IMR-90 (cell line): Measurements from ENCODE around the gene CACNA1G. TPM values are rescaled to one million over a fixed set of nuclear protein-coding genes. Genes with fewer than 3 reads are reported as not detected.
A peak's percentile ranks its signal among the peaks of the same experiment; 100 is the strongest.

Experiments used
- ATAC-seq: fragments of 200-7000 bp; cut with Tn5 transposase; 2 replicates; pipeline ENCODE4 v1.9.1; 2020; ENCODE audit warnings: low read depth, mild to moderate bottlenecking, moderate library complexity
- BruUV-seq: library from RNA; stranded (reverse); fragments of 400-500 nt; replicated peaks from 2 replicates; lab custom pipeline; 2021; lab: Mats Ljungman, UMichigan
- CTCF ChIA-PET: fragments of 300-600 bp; formaldehyde crosslinking; extraction: SDS; loops from one replicate; lab custom pipeline; 2021; ENCODE audit warnings: antibody characterized with exemption; lab: Yijun Ruan, JAX
- POLR2A ChIA-PET: fragments of 300-600 bp; sonication (Branson Sonifier 250); formaldehyde crosslinking; loops from one replicate; lab custom pipeline; 2022; ENCODE audit warnings: antibody characterized with exemption; ENCODE audit not compliant: unreplicated experiment; lab: Charles Lee
- DNase-seq: peaks from one replicate; pipeline ENCODE4 v3.0.0; 2013
- H2AFZ ChIP-seq: replicated peaks from 2 replicates; pipeline ENCODE3; 2013; ENCODE audit warnings: low read length, mild to moderate bottlenecking; ENCODE audit not compliant: poor library complexity
- H2AK5ac ChIP-seq: 2 replicates; pipeline ENCODE4 v1.6.1; 2013; ENCODE audit warnings: low read depth, low read length, inconsistent platforms
- H2AK9ac ChIP-seq: replicated peaks from 2 replicates; pipeline ENCODE3; 2013; ENCODE audit warnings: mild to moderate bottlenecking, low read depth, low read length, moderate library complexity; ENCODE audit not compliant: poor library complexity
- H2BK120ac ChIP-seq: 2 replicates; pipeline ENCODE4 v1.6.1; 2013; ENCODE audit warnings: low read depth, low read length, inconsistent platforms
- H2BK15ac ChIP-seq: 3 replicates; pipeline ENCODE4 v1.6.1; 2013; ENCODE audit warnings: low read depth, low read length, inconsistent platforms
- H2BK20ac ChIP-seq: 2 replicates; pipeline ENCODE4 v1.6.1; 2013; ENCODE audit warnings: low read depth, mild to moderate bottlenecking, inconsistent platforms, low read length, moderate library complexity
- H2BK5ac ChIP-seq: 2 replicates; pipeline ENCODE4 v1.6.1; 2013; ENCODE audit warnings: mild to moderate bottlenecking, low read depth, low read length, inconsistent platforms; ENCODE audit not compliant: poor library complexity, severe bottlenecking
- H3K14ac ChIP-seq: replicated peaks from 2 replicates; pipeline ENCODE4 v1.6.1; 2013; ENCODE audit warnings: low read depth, low read length, inconsistent platforms
- H3K18ac ChIP-seq: 2 replicates; pipeline ENCODE4 v1.6.1; 2013; ENCODE audit warnings: low read depth, low read length, control low read depth
- H3K23ac ChIP-seq: 2 replicates; pipeline ENCODE4 v1.6.1; 2013; ENCODE audit warnings: low read depth, low read length, inconsistent platforms
- H3K27ac ChIP-seq: 2 replicates; pipeline ENCODE4 v1.5.1; 2013; ENCODE audit warnings: mild to moderate bottlenecking, control low read depth, low read length; ENCODE audit not compliant: insufficient read depth
- H3K27me3 ChIP-seq: 2 replicates; pipeline ENCODE4 v1.6.1; 2013; ENCODE audit warnings: low read length; ENCODE audit not compliant: control insufficient read depth, insufficient read depth
- H3K36me3 ChIP-seq: 2 replicates; pipeline ENCODE4 v1.6.1; 2013; ENCODE audit warnings: low read length, mixed read lengths; ENCODE audit not compliant: control insufficient read depth, insufficient read depth
- H3K4ac ChIP-seq: 2 replicates; pipeline ENCODE4 v1.6.1; 2013; ENCODE audit warnings: low read depth, low read length, inconsistent platforms
- H3K4me1 ChIP-seq: 2 replicates; pipeline ENCODE4 v1.6.1; 2013; ENCODE audit warnings: low read length, mixed read lengths; ENCODE audit not compliant: control insufficient read depth, insufficient read depth
- H3K4me2 ChIP-seq: 2 replicates; pipeline ENCODE4 v1.6.1; 2013; ENCODE audit warnings: low read depth, mild to moderate bottlenecking, control low read depth, low read length, moderate library complexity
- H3K4me3 ChIP-seq: 2 replicates; pipeline ENCODE4 v1.5.1; 2013; ENCODE audit warnings: low read depth, mild to moderate bottlenecking, control low read depth, low read length, moderate library complexity; ENCODE audit not compliant: insufficient read depth
- H3K56ac ChIP-seq: 2 replicates; pipeline ENCODE4 v1.6.1; 2013; ENCODE audit warnings: low read length, inconsistent platforms; ENCODE audit not compliant: insufficient read depth; ENCODE audit errors: extremely low read depth
- H3K79me1 ChIP-seq, 2 experiments: 2 replicates each; pipeline ENCODE4 v1.6.1; 2013; ENCODE audit warnings: low read length in 2 of 2, inconsistent platforms in 1 of 2, low read depth in 1 of 2
- H3K9ac ChIP-seq: 2 replicates; pipeline ENCODE4 v1.6.1; 2013; ENCODE audit warnings: low read depth, low read length, control low read depth
- H3K9me1 ChIP-seq: 2 replicates; pipeline ENCODE4 v1.6.1; 2013; ENCODE audit warnings: low read length, inconsistent platforms; ENCODE audit not compliant: insufficient read depth
- H3K9me3 ChIP-seq: 2 replicates; pipeline ENCODE4 v1.6.1; 2013; ENCODE audit warnings: low read length; ENCODE audit not compliant: control insufficient read depth, insufficient read depth
- H4K20me1 ChIP-seq: 2 replicates; pipeline ENCODE4 v1.6.1; 2013; ENCODE audit warnings: low read length, inconsistent platforms; ENCODE audit not compliant: insufficient read depth
- H4K5ac ChIP-seq: 2 replicates; pipeline ENCODE4 v1.6.1; 2013; ENCODE audit warnings: mild to moderate bottlenecking, low read depth, low read length, control low read depth
- H4K8ac ChIP-seq, 2 experiments: 2 replicates each; pipeline ENCODE4 v1.6.1; 2013; ENCODE audit warnings: low read depth in 2 of 2, low read length in 2 of 2, control low read depth in 1 of 2, inconsistent platforms in 1 of 2
- H4K91ac ChIP-seq: 2 replicates; pipeline ENCODE4 v1.6.1; 2013; ENCODE audit warnings: low read depth, low read length, inconsistent platforms; ENCODE audit not compliant: insufficient read depth
- CEBPB ChIP-seq: IDR thresholded peaks from 2 replicates; pipeline ENCODE4 v1.6.1; 2012; ENCODE audit warnings: low read depth, low read length, improper control_type of control experiment
- CHD1 ChIP-seq: IDR thresholded peaks from 2 replicates; pipeline ENCODE4 v1.6.1; 2012; ENCODE audit warnings: low read depth, low read length, improper control_type of control experiment
- MAFK ChIP-seq: IDR thresholded peaks from 2 replicates; pipeline ENCODE4 v1.6.1; 2012; ENCODE audit warnings: low read depth, low read length, improper control_type of control experiment
- MAZ ChIP-seq: IDR thresholded peaks from 2 replicates; pipeline ENCODE4 v1.6.1; 2012; ENCODE audit warnings: low read depth, mild to moderate bottlenecking, low read length, improper control_type of control experiment, moderate library complexity, borderline replicate concordance
- MXI1 ChIP-seq: IDR thresholded peaks from 2 replicates; pipeline ENCODE4 v1.6.1; 2012; ENCODE audit warnings: low read depth, mild to moderate bottlenecking, low read length, moderate library complexity, borderline replicate concordance
- POLR2A ChIP-seq: IDR thresholded peaks from 2 replicates; pipeline ENCODE4 v1.6.1; 2012; ENCODE audit warnings: mild to moderate bottlenecking, low read depth, low read length
- RCOR1 ChIP-seq: IDR thresholded peaks from 2 replicates; pipeline ENCODE4 v1.6.1; 2012; ENCODE audit warnings: mild to moderate bottlenecking, low read length, improper control_type of control experiment; ENCODE audit not compliant: insufficient replicate concordance
- SMC3 ChIP-seq: fragments of 150-350 bp; IDR thresholded peaks from 2 replicates; pipeline ENCODE4 v1.6.1; 2016; ENCODE audit warnings: low read depth, mild to moderate bottlenecking, antibody characterized with exemption, low read length, moderate library complexity
- WGBS, 2 experiments: methylation state at CpG; one replicate each; pipeline versions ENCODE4 v1.1.5 to v1.1.7; 2013; ENCODE audit warnings: missing lambda C conversion rate in 2 of 2; ENCODE audit not compliant: insufficient read length in 1 of 2; ENCODE audit errors: extremely low coverage in 2 of 2; 5-methylcytosine and 5-hydroxymethylcytosine counted together
- dilution Hi-C: fragments of 300-500 bp; cut with HindIII; formaldehyde crosslinking; loops from one replicate; pipeline ENCODE4 v1.14.3; 2018; ENCODE audit warnings: low sequenced_read_pairs; ENCODE audit not compliant: unreplicated experiment
- in situ Hi-C: fragments of 300-500 bp; cut with MboI; formaldehyde crosslinking; loops from 3 replicates; pipeline ENCODE4 v1.14.3; 2019; ENCODE audit warnings: low sequenced_read_pairs, inconsistent platforms, mixed read lengths
- intact Hi-C: fragments of 100-400 bp; cut with micrococcal nuclease; formaldehyde crosslinking; loops from 2 replicates; pipeline ENCODE4 v1.10.0; 2022
- polyA plus RNA-seq, 3 experiments: library from polyadenylated mRNA; depleted of rRNA; stranded (reverse); fragments of >200 nt; gene quantifications; 2 replicates each; pipeline ENCODE4 v1.2.3, GENCODE V29; 2012; ENCODE audit warnings: low replicate concordance in 1 of 3
- total RNA-seq: library from RNA; depleted of rRNA; stranded (reverse); fragments of >200 nt; gene quantifications from 2 replicates; pipeline ENCODE4 v1.2.3, GENCODE V29; 2012
- TF ChIP-seq, protein P1 (sequence below): fragments of 150-350 bp; IDR thresholded peaks from 2 replicates; pipeline ENCODE4 v1.6.1; 2017; ENCODE audit warnings: mild to moderate bottlenecking, antibody characterized with exemption, low read length, low read depth
- TF ChIP-seq, protein P2 (sequence below): conservative IDR thresholded peaks from 2 replicates; pipeline ENCODE4 v1.5.1; 2012; ENCODE audit warnings: mild to moderate bottlenecking, low read depth, low read length, improper control_type of control experiment
- TF ChIP-seq, protein P3 (sequence below): fragments of 150-350 bp; IDR thresholded peaks from 2 replicates; pipeline ENCODE4 v1.6.1; 2016; ENCODE audit warnings: low read depth, mild to moderate bottlenecking, low read length, moderate library complexity, borderline replicate concordance

Gene CACNA1G
- total and polyA plus RNA-seq, 2 of the 4 experiments (the other 2 are of a cell fraction) = under 0.01 to 0.03 TPM

DNA sequence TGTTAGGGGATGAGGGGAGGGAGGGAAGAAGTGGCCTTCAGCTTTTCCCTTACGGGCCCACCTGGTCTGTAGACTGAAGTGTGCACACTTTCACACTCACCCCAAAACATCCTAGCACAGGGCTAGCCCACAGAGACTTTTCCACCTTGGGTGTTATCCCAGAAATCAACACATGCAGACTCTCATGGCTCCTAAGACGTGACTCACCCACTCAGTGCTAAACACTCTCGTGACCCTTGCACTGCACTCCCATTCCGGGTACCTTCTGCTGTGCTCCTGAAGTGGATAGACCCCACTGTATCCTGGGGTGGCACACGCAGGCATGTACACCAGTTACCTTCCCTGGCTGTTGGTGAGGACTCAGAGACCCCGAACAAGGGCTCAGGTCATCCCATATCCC lies 51.1 kb downstream of the CACNA1G start:
- Histone ChIP-seq H3K4ac (no peak overlapping the region), H3K4me2 (no peak overlapping the region), H3K4me3 (no peak overlapping the region), H2BK5ac (no peak overlapping the region), H3K79me1 (no peaks in the 10 kb centered on the region), H3K23ac (no peak overlapping the region), H4K20me1 (no peaks in the 10 kb centered on the region), H3K9ac (no peak overlapping the region), H3K9me1 (no peaks in the 10 kb centered on the region), H3K9me3 (no peaks in the 10 kb centered on the region), H3K4me1 (peaks cover 4% of the 10 kb centered on the region; the same call in 1 of the 2 replicates), H2BK20ac (no peak overlapping the region), H2AK5ac (no peak overlapping the region), H2BK15ac (no peak overlapping the region), H4K5ac (no peak overlapping the region), H3K18ac (no peak overlapping the region), H4K91ac (no peak overlapping the region), H3K36me3 (no peaks in the 10 kb centered on the region), H2AFZ (no peak overlapping the region), H2BK120ac (no peak overlapping the region), H3K56ac (no peak overlapping the region), H3K27ac (no peak overlapping the region), H2AK9ac (no peak overlapping the region), H4K8ac (no peak overlapping the region), H3K27me3 (peaks cover 32% of the 10 kb centered on the region; the same call in 1 of the 2 replicates), H3K14ac (no peak overlapping the region)
- no TSS peak for BruUV-seq
- TF ChIP-seq, protein P1, sequence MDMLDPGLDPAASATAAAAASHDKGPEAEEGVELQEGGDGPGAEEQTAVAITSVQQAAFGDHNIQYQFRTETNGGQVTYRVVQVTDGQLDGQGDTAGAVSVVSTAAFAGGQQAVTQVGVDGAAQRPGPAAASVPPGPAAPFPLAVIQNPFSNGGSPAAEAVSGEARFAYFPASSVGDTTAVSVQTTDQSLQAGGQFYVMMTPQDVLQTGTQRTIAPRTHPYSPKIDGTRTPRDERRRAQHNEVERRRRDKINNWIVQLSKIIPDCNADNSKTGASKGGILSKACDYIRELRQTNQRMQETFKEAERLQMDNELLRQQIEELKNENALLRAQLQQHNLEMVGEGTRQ = no peak
- TF ChIP-seq MAZ = no peak
- no peak for TF ChIP-seq POLR2A
- no peak for TF ChIP-seq MAFK
- TF ChIP-seq, protein P2, sequence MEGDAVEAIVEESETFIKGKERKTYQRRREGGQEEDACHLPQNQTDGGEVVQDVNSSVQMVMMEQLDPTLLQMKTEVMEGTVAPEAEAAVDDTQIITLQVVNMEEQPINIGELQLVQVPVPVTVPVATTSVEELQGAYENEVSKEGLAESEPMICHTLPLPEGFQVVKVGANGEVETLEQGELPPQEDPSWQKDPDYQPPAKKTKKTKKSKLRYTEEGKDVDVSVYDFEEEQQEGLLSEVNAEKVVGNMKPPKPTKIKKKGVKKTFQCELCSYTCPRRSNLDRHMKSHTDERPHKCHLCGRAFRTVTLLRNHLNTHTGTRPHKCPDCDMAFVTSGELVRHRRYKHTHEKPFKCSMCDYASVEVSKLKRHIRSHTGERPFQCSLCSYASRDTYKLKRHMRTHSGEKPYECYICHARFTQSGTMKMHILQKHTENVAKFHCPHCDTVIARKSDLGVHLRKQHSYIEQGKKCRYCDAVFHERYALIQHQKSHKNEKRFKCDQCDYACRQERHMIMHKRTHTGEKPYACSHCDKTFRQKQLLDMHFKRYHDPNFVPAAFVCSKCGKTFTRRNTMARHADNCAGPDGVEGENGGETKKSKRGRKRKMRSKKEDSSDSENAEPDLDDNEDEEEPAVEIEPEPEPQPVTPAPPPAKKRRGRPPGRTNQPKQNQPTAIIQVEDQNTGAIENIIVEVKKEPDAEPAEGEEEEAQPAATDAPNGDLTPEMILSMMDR = no peak
- TF ChIP-seq CHD1 = no peak
- TF ChIP-seq SMC3 = no peak
- TF ChIP-seq RCOR1 = no peak
- TF ChIP-seq MXI1 = no peak
- TF ChIP-seq, protein P3, sequence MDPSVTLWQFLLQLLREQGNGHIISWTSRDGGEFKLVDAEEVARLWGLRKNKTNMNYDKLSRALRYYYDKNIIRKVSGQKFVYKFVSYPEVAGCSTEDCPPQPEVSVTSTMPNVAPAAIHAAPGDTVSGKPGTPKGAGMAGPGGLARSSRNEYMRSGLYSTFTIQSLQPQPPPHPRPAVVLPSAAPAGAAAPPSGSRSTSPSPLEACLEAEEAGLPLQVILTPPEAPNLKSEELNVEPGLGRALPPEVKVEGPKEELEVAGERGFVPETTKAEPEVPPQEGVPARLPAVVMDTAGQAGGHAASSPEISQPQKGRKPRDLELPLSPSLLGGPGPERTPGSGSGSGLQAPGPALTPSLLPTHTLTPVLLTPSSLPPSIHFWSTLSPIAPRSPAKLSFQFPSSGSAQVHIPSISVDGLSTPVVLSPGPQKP = no peak
- TF ChIP-seq CEBPB = no peak
- POLR2A ChIA-PET = no interaction called here
- in situ Hi-C loops (loop anchor here (5.0 kb wide), 1 partner anchor 44 kb away; no protein-coding TSS in a partner anchor), intact Hi-C loops (no loop called here), dilution Hi-C loops (no loop called here)
- WGBS, 2 experiments = 73% methylated on average over 3 of the region's 6 CpGs; no CpG with 5 or more reads in 1 of the 2 experiments
- CTCF ChIA-PET = no interaction called here
- DNase-seq = peak; percentile 19
- peak; percentile 64 for ATAC-seq
